Suppressor macrophage (primary cell): ENCODE measurements around the gene TUT4.
"Not testable (repeated sequence)": the region's sequence is repeated elsewhere in the genome, so short reads cannot be mapped to it uniquely, and the experiment has no call there.

ENCODE experiments used
- DNase-seq, 4 experiments: peaks; one replicate each; pipeline ENCODE4 v3.0.0-alpha.2; 2020 to 2022
- total RNA-seq, 17 experiments: gene quantifications; one replicate each; lab custom pipeline; 2026; ENCODE audit warnings: mixed read lengths in 6 of 17, inconsistent platforms in 3 of 17; lab: John Stamatoyannopoulos, UW

Gene TUT4, protein sequence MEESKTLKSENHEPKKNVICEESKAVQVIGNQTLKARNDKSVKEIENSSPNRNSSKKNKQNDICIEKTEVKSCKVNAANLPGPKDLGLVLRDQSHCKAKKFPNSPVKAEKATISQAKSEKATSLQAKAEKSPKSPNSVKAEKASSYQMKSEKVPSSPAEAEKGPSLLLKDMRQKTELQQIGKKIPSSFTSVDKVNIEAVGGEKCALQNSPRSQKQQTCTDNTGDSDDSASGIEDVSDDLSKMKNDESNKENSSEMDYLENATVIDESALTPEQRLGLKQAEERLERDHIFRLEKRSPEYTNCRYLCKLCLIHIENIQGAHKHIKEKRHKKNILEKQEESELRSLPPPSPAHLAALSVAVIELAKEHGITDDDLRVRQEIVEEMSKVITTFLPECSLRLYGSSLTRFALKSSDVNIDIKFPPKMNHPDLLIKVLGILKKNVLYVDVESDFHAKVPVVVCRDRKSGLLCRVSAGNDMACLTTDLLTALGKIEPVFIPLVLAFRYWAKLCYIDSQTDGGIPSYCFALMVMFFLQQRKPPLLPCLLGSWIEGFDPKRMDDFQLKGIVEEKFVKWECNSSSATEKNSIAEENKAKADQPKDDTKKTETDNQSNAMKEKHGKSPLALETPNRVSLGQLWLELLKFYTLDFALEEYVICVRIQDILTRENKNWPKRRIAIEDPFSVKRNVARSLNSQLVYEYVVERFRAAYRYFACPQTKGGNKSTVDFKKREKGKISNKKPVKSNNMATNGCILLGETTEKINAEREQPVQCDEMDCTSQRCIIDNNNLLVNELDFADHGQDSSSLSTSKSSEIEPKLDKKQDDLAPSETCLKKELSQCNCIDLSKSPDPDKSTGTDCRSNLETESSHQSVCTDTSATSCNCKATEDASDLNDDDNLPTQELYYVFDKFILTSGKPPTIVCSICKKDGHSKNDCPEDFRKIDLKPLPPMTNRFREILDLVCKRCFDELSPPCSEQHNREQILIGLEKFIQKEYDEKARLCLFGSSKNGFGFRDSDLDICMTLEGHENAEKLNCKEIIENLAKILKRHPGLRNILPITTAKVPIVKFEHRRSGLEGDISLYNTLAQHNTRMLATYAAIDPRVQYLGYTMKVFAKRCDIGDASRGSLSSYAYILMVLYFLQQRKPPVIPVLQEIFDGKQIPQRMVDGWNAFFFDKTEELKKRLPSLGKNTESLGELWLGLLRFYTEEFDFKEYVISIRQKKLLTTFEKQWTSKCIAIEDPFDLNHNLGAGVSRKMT (N-terminal part only)
- 12.1 to 32.4 (median 21.0) reads per million in 17 experiments for total RNA-seq

DNA sequence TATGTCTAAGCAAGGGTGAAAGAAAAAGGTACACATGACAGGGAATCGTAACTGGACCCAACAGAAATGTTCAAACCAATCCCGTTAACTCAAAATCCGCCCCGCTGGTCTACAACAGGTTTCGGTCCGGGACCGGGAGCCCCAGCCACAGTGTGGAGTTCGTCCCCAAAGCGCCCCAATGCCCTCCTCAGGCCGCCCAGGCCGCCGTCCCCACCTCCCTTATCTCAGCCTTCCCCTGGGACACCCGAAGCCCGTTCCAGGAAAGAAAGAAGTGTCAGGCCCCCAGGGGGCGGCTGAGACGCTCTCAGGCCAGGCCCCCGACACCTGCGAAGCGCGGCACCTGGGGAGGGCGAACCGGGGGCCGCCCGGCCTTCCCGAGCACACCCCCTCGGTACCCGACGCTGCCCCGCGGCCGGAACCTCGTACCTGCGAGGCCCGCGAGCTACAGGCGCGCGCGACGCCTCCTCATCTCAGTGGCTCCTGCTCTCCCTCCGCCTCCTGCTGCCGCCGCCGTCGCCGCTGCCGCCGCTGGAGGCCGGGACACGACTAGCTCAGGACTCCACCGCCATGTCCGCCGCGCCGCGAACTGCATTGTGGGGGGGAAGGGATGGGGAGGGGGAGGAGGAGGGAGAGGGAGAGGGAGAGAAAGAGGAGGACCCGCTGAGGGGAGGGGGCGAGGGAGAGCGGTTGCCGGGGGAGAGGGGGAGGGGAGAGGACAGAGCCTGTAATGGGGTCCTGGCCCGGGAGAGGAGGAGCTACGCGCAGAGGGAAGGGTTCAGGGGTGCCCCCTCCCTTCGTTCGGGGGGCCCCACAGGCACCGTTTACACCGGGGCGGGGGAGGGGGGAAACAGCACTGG is at the start of gene TUT4:
TUT4 (minus strand) TSS at position 588 of the 857 bp plus-strand sequence. CDS start 26,812 bp downstream, outside the sequence.
- DNase-seq = peak; percentile 65 to 86 (median 74)

DNA sequence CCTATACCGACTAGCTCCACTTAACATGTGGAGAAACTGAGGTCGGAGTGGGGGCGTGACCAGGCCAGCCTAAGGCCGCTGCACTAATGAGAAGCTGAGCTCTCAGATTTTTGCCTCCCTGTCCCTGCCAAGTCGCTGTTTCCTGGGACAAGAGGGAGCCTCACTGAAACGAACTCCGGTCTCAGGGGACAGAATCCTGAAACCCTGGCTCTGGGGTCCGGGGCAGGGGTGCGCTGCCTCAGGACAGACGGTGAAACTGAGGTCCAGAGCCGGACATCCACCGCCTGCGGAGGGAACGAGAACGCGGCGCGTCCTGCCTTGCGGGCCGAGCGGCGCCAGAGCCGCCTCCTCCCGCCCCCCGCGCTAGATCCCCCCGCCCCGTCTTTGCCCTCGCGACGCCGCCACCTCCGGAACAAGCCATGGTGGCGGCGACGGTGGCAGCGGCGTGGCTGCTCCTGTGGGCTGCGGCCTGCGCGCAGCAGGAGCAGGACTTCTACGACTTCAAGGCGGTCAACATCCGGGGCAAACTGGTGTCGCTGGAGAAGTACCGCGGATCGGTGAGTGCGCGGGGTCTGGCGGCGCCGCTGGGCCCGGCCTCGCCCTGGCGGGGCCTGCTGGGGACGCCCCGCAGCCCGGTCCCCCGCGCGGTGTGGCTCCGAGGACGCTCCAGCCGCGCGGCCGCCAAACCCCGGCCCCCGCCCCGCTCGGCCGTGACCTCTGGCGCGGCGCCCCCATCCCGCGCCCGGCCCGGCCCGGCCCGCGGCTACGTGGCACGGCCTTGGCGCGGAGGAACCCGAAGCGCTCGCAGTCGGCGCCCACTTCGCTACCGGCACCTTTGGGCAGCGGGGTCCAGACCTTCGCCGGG is 49.3 kb upstream of the TUT4 start, which contains the start of gene GPX7:
GPX7 (plus strand) TSS at position 381 of the 865 bp plus-strand sequence; CDS start at position 420, 39 bp downstream.
- peak; percentile 21 to 55 (median 37) for DNase-seq

DNA sequence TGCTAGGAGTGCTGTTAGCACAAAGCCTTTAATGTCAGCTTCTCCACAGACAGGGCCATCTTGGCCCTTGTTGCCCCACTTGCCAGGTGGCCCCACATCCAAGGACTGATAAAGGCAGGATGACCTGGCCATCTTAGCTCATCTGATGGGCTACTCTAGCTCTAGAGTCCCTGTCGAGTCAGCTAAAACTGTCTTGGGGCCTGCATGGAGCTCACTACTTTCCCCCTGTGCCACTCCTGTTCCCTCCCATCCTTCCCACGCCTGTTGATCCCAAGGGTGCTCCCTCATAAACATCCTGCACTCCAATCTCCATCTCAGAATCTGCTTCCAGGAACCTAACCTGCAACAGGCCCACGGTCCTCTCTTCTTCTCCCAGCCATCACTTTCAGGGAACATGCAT is 48.6 kb upstream of the TUT4 start:
- no peak for DNase-seq

DNA sequence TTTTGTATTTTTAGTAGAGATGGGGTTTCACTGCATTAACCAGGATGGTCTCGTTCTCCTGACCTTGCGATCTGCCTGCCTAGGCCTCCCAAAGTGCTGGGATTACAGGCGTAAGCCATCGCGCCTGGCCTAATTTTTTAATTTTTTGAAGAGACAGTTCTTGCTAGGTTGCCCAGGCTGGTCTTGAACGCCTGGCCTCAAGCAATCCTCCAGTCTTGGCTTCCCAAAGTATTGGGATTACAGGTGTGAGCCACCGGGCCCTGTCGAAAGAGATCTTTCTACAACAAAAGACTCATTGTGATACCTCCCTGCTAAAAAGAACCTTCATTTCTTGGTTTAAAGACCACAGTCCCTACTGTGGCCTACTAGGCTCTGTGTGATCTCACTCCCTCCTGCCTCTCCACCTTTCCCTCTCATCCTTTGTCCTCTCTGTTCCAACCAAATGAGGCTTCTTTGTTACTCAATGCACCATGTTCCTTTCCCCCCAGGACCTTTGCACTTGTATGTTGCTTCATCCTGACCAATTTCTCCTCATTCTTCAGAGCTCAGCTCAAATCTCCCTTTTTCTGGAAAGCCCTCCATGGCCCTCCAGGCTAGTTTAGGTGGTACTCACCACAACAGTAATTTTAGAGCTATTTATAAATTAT is 47.8 kb upstream of the TUT4 start:
- DNase-seq = no peak

DNA sequence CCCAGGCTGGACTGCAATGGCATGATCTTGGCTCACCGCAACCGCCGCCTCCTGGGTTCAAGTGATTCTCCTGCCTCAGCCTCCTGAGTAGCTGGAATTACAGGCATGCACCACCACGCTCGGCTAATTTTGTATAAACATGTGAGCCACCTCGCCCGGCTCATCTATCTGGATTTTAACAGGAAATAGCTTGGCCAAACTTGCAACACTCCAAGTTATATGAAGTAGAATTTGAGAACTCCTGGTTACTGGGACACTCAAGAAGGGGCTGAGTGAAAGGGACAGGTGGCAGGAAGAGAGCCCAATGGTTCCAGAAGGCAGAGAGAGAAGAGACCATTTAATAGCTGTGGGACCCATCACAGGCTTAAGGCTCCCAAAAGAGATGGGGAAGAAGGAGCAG is 46.3 kb upstream of the TUT4 start:
- no peak for DNase-seq

DNA sequence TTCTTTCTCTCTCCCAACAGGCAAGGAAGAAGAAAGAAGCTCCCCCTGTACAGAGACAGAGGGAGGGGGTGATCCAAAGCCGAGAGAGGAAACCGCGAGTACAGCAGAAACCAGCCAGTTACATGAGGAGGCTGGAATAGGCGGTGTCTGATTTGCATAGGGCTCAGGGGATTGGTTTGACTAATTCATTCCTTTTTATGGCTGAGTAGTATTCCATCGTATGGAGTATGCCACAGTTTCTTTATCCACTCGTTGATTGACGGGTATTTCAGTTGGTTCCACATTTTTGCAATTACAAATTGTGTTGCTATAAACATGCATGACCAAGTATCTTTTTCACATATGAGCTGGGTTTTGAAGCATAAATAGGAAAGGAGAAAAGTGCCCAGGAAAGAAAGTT is 45.8 kb upstream of the TUT4 start:
- DNase-seq = no peak

DNA sequence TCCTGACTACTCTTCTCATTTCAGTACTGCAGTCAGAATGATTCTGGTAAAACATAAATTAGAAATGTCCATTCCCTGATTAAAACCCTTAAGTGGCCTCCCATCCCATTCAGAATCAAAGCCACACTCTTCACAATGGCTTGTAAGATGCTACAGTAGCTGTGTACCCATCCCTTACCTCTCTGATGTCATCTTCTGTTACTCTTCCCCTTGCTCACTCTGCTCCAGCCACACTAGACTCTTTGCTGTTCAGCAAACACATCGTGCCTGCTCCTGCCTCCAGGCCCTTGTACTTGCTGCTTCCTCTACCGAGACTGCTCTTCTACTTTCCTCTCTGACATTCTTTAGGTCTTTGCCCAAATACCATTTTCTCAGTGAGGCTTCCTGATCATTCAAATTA is 45.0 kb upstream of the TUT4 start:
- DNase-seq = no peak

DNA sequence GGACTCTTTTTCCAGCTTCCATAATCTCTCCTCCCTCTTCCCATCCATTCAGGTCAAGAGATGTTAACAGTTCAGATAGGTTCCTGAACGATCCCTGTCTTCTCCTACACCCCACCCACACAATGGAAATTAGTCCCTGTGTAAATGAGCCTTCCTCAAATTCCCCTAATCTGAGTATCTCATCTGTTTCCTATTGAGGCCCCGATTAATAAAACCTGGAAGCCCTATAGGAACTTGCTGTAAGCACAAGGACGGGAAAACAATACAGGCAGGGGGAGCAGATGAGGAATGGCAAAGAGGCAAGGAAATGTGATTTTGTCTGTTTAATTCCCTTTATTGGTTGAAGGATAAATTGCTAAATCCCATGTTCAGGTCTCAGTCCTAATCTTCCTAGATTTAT is 42.2 kb upstream of the TUT4 start:
- DNase-seq = no peak

DNA sequence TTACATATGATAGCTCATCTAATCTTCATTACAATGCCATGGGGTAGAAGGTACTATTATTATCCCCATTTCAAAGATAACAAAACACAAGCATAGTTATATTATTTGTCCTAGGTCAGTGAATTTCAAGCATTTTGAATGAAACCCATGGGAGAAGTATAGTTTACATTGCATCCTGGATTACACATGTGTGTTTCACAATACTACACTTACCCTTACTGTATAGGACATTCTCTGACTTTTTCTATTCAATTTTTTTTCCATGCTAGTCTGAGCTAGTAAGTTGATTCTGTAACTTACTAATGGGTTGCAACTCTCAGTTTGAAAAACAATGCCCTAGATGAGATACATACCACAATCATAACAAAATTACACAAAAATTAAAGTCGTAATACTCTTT is 40.6 kb upstream of the TUT4 start:
- no peak for DNase-seq

DNA sequence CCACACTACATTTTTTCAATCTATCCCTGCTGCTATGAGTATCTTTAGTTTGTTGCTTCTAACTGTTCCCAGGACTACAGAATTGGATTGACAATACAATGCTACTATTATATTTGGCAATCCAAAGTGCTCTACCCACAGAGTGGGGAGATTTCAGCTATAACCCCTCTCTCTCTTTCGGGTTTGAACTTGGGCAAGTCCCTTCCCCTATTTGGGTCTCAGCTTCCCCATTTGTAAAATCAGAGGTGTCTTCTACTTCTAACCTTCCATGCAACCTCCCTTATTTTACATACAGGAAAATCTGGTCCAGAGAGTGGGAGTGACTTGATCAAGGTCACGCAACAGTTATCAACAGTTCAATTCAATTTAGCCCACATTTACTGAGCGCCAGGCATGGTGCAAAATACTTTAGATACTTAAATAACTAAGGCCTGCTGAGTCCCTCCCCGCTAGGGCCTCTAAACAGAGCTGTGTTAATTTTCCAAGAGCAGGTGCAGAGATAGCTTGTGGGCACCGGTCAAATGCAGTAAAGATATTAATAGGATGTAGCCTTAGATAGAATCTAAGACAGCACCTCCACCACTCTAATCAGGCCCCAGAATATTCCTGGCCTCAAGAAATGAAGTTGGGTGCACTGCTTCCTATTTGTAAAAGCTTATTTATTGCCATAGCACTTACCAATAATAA is 39.9 kb upstream of the TUT4 start:
- DNase-seq = peak in 1 of 4 experiments; percentile 10

DNA sequence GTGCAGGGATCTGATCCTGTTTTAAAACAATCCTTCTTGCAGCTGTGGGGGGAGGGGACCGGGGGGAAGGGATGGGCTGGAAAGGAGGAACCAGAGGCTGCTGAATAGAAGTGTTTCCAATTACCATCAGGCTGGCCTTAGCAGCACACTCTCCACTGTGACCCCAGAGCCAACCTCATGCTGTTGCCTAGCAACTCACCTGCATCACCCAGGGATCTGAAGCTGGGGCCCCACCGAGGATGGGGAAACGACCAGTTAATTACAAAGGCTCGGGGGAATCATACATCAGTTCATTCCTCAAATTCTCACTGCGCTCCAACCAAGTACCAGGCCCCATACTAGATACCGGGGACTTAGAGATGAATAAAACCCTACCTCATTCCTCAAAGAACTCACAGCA is 37.4 kb upstream of the TUT4 start:
- no peak for DNase-seq

DNA sequence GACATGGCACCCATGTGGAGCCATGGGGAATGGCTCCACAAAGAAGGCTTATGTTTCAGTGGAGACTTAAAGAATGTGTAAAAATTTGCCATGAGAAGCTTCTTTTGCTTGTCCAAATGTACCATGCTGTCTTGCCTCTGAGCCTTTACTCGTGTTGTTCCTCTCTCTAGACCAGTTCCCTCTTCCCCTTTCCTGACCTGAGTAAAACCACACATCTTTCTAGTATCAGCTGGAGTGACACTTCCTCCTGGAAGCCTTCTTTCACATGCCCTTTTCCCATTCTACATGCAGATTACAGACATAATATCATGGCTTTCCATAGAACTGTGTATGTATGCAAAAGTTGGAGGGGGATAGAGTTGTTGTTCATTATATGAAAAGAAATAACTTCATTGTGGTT is 35.6 kb upstream of the TUT4 start:
- peak; percentile 55 to 83 (median 69) for DNase-seq

DNA sequence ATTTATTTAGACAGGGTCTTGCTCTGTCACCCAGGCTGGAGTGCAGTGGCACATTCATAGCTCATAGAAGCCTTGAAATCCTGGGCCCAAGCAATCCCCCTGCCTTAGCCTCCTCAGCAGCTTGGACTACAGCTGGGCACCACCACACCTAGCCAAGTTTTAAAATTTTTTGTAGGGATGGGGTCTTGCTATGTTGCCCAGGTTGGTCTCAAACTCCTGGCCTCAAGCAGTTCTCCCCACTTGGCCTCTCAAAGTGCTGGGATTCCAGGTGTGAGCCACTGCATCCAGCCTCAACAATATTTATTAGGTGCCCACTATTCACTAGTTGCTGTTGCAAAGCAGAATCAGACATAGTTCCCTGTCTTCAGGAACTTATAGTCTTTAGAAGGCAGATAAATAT is 35.1 kb upstream of the TUT4 start:
- no peak for DNase-seq

DNA sequence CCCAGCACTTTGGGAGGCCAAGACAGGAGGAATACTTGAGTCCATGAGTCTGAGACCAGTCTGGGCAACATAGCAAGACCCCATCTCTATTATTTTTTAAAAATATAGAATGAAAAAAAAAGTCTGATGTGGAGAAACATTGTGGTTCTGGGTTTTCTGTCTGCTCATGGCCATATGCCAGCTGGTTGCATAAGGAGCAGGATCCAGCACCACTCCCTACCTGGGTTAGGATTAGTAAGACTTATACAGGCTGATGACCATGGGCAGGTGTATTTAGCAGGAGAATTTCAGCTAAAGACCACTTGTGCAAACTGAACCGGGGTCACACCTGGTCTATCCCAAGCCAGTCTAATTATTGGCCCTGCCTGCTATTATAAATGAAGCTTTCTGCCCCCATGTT is 32.6 kb upstream of the TUT4 start:
- DNase-seq = no peak

DNA sequence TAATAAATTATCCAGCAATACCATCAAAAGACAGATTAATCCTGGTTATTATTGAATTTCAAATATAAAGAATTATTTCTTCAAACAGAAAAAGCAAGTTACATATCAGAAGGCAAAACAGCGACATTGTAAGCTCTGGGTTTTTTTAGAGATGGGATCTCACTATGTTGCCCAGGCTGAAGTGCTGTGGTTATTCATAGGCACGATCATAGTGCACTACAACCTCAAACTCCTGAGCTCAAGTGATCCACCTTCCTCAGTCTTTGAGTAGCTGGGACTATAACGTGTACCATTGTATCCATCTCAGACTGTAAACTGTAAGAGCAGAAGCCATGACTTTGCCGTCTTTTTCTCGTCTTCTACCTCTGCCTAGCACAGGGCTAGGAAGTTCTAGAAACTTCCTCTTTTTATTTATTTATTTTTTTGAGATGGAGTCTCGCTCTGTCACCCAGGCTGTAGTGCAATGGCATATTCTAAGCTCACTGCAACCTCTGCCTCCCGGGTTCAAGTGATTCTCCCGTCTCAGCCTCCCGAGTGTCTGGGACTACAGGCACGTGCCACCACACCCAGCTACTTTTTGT is 29.3 kb upstream of the TUT4 start:
- DNase-seq = peak in 2 of 4 experiments; percentile 12 to 21

DNA sequence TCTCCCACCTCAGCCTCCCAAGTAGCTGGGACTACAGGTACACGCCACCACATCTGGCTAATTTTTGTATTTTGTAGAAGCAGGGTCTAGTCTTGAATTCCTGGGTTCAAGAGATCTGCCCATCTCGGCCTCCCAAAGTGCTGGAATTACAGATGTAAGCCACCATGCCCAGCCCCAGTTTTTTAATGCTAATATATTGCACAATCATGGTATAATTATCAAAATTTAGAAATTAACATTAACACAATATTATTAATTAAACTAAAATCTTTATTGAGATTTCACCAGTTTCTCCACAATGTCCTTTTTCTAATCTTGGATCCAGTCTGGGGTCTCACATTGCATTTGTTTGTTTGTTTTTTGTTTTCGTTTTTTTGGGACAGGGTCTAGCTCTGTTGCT is 27.4 kb upstream of the TUT4 start:
- DNase-seq = no peak

DNA sequence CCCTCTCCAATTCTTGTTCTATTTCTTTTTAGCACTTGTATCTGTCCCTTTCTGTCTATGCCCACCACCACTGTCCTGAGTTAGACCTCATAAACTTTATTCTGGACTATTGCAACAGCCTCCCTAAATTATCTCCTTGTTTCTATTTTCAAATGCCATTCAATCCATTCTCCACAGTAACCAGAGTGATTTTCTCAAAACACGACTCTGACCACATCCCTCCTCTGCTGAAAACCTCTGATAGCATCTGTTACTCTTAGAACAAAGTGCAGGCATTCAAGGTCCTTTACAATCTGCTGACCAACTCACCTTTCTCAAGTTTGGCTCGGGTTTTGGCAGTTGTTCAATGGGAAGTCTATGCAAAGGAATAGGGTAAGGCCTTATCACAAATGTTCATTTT is 26.5 kb upstream of the TUT4 start:
- DNase-seq = no peak

DNA sequence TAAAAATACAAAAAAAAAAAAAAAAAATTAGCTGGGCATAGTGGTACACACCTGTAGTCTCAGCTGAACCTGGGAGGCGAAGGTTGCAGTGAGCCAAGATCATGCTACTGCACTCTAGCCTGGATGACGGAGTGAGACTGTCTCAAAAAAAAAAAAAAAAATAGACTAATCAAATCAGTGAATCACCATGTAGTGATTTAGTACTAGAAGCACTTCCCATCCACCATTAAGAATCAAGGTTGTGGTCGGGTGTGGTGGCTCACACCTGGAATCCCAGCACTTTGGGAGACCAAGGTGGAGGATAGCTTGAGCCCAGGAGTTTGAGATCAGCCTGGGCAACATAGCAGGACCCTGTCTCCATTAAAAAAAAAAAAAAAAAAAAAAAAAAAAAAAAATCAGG is 25.2 kb upstream of the TUT4 start:
- DNase-seq = not testable (repeated sequence)

DNA sequence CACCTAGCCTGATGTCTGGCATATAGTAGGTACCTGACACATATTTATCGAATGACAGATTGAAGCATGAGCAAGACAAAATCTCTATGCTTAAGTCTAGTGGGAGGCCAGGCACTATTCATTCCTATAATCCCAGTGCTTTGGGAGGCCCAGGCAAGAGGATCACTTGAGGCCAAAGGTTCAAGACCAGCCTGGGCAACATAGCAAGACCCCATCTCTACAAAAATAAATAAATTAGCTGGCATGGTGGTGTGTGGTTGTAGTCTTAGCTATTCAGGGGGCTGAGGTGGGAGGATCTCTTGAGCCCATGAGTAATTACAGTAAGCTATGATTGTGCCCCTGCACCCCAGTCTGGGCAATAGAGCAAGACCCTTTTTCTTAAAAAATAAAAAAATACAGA is 23.2 kb upstream of the TUT4 start:
- no peak for DNase-seq
